Gastrocnemius medialis (tissue), 4 donors: ENCODE data around the gene LRRC15. TPM values are rescaled to one million over a fixed set of nuclear protein-coding genes. Genes with fewer than 3 reads are reported as not detected.

Experiments used
- ATAC-seq, 2 donors: fragments of 150-250 bp; one replicate each; pipeline ENCODE4 v1.9.1; 2016
- DNase-seq, 2 donors: peaks; one replicate each; pipeline ENCODE4 v3.0.0-alpha.2; 2019
- H3K27ac ChIP-seq, 4 donors: fragments of 200-600 bp; sonication (generic); 1 replicate in 1 of 4; 2 replicates in 3 of 4; pipeline ENCODE4 v1.5.1; 2016 to 2018; ENCODE audit warnings: mild to moderate bottlenecking in 2 of 4, moderate library complexity in 1 of 4
- H3K27me3 ChIP-seq, 3 donors: fragments of 200-600 bp; sonication (generic) in 2 of 3; 1 replicate in 1 of 3; 2 replicates in 2 of 3; pipeline versions ENCODE4 v1.5.1 to v1.6.0; 2016 to 2019; ENCODE audit warnings: mild to moderate bottlenecking in 1 of 3, moderate library complexity in 1 of 3
- H3K36me3 ChIP-seq, 2 donors: fragments of 200-600 bp; sonication (generic) in 1 of 2; one replicate each; pipeline ENCODE4 v1.5.1; 2017 to 2018
- H3K4me1 ChIP-seq, 2 donors: fragments of 200-600 bp; sonication (generic) in 1 of 2; one replicate each; pipeline ENCODE4 v1.5.1; 2016 to 2017; ENCODE audit warnings: mild to moderate bottlenecking in 2 of 2
- H3K4me3 ChIP-seq, 4 donors: fragments of 200-600 bp; sonication (generic) in 3 of 4; 1 replicate in 1 of 4; 2 replicates in 3 of 4; pipeline ENCODE4 v1.5.1; 2016 to 2019; ENCODE audit warnings: mild to moderate bottlenecking in 2 of 4
- H3K9me3 ChIP-seq, 3 donors: fragments of 200-600 bp; sonication (generic) in 2 of 3; 1 replicate in 1 of 3; 2 replicates in 2 of 3; pipeline ENCODE4 v1.5.1; 2016 to 2019
- POLR2A ChIP-seq, 2 donors: fragments of 450-650 bp; IDR thresholded peaks; one replicate each; pipeline ENCODE4 v1.6.1; 2017; ENCODE audit warnings: antibody characterized with exemption in 2 of 2, mild to moderate bottlenecking in 2 of 2, moderate library complexity in 2 of 2
- in situ Hi-C, 4 donors: fragments of 200-750 bp; cut with MboI; loops; one replicate each; pipeline versions ENCODE4 v1.15.0 to v1.8.0; 2017; ENCODE audit warnings: low sequenced_read_pairs in 4 of 4
- intact Hi-C: fragments of 100-400 bp; cut with DNase I; formaldehyde crosslinking; loops from one replicate; pipeline ENCODE4 v1.15.1; 2023; ENCODE audit warnings: low total_unique reads
- total RNA-seq, 4 donors: library from RNA; depleted of rRNA; stranded (reverse); fragments of >200 nt; gene quantifications; one replicate each; pipeline versions ENCODE4 v1.1.0 to v1.2.3, GENCODE V29; 2016
- TF ChIP-seq, protein P1 (sequence below), 5 experiments: fragments of 450-650 bp in 3 of 5; fragments of 200-600 bp in 2 of 5; sonication (generic) in 2 of 5; IDR thresholded peaks in 4 of 5; conservative IDR thresholded peaks in 1 of 5; 1 replicate in 4 of 5; 2 replicates in 1 of 5; pipeline ENCODE4 v1.5.1; 2016 to 2019; ENCODE audit warnings: antibody characterized with exemption in 5 of 5, mild to moderate bottlenecking in 3 of 5, moderate library complexity in 3 of 5

Gene LRRC15
- total RNA-seq, 4 donors from 2014 or later, result 0.05 TPM; not detected in 3

- DNase-seq (no peak), ATAC-seq (no peak)
- H3K4me3 ChIP-seq, result no peak overlapping the region
- intact Hi-C loops, result no loop called here
- H3K36me3 ChIP-seq, result peaks cover 0 to 9% of the 10 kb centered on the region in 2 donors
- no peak for TF ChIP-seq POLR2A (IDR thresholded peaks at IDR 0.05)
- TF ChIP-seq, protein P1, sequence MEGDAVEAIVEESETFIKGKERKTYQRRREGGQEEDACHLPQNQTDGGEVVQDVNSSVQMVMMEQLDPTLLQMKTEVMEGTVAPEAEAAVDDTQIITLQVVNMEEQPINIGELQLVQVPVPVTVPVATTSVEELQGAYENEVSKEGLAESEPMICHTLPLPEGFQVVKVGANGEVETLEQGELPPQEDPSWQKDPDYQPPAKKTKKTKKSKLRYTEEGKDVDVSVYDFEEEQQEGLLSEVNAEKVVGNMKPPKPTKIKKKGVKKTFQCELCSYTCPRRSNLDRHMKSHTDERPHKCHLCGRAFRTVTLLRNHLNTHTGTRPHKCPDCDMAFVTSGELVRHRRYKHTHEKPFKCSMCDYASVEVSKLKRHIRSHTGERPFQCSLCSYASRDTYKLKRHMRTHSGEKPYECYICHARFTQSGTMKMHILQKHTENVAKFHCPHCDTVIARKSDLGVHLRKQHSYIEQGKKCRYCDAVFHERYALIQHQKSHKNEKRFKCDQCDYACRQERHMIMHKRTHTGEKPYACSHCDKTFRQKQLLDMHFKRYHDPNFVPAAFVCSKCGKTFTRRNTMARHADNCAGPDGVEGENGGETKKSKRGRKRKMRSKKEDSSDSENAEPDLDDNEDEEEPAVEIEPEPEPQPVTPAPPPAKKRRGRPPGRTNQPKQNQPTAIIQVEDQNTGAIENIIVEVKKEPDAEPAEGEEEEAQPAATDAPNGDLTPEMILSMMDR (IDR thresholded peaks at IDR 0.05 in 4 of 5, conservative IDR thresholded peaks at IDR 0.05 in 1 of 5), result no peak
- no peaks in the 10 kb centered on the region for H3K9me3 ChIP-seq
- in situ Hi-C loops, result no loop called here
- peaks cover 4 to 5% of the 10 kb centered on the region in 2 donors for H3K4me1 ChIP-seq
- peaks cover 14 to 22% (median 19%) of the 10 kb centered on the region in 3 donors for H3K27me3 ChIP-seq
- H3K27ac ChIP-seq, result no peak overlapping the region
These were observed 32.4 kb upstream of the LRRC15 start for GRCh38 chr3:194401868-194402329.

DNA sequence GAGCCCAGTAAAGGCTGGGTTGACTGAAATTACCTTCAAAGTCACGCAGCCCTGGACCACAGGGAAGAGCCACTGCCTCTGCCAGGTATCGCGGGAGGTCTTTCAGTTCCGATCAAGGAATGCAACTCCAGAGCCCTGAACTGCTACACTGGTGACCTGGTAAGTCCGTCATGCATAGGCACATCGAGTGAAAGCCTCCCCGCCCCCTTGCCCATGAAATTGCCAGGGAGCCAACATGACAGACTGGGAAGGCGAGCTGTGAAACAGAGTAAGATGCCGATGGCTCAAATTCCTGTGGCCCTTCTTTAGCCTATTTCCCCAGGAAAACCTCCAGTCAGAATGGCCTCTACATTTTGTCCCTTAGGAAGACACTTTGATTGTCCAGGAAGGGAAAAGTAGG, 31.8 kb upstream of the LRRC15 start:
- peaks cover 18 to 27% (median 21%) of the 10 kb centered on the region in 3 donors for H3K27me3 ChIP-seq
- intact Hi-C loops, result no loop called here
- no peak overlapping the region for H3K4me3 ChIP-seq
- no peaks in the 10 kb centered on the region for H3K9me3 ChIP-seq
- no peak for TF ChIP-seq POLR2A (IDR thresholded peaks at IDR 0.05)
- TF ChIP-seq, protein P1 (IDR thresholded peaks at IDR 0.05 in 4 of 5, conservative IDR thresholded peaks at IDR 0.05 in 1 of 5), result no peak
- DNase-seq, result no peak
- H3K27ac ChIP-seq, result no peak overlapping the region
- no peak for ATAC-seq
- peaks cover 0 to 9% of the 10 kb centered on the region in 2 donors for H3K36me3 ChIP-seq
- in situ Hi-C loops, result no loop called here
- peaks cover 4 to 5% of the 10 kb centered on the region in 2 donors for H3K4me1 ChIP-seq

GRCh38 chr3:194399874-194400411, 30.4 kb upstream of the LRRC15 start:
- Histone ChIP-seq H3K27me3 (peaks cover 18 to 28% (median 28%) of the 10 kb centered on the region in 3 donors), H3K4me3 (no peak overlapping the region), H3K36me3 (no peaks in the 10 kb centered on the region), H3K27ac (no peak overlapping the region), H3K9me3 (no peaks in the 10 kb centered on the region), H3K4me1 (peaks cover 4 to 5% of the 10 kb centered on the region in 2 donors)
- intact Hi-C loops, result no loop called here
- in situ Hi-C loops, result no loop called here
- ATAC-seq, result no peak
- TF ChIP-seq, protein P1 (IDR thresholded peaks at IDR 0.05 in 4 of 5, conservative IDR thresholded peaks at IDR 0.05 in 1 of 5), result no peak
- no peak for TF ChIP-seq POLR2A (IDR thresholded peaks at IDR 0.05)
- DNase-seq, result no peak

- Histone ChIP-seq H3K4me1 (peaks cover 4 to 5% of the 10 kb centered on the region in 2 donors), H3K4me3 (peak within 1 kb of the TSS in 3 of 4 donors; percentile 12 to 21 (median 16)), H3K9me3 (no peaks in the 10 kb centered on the region), H3K27me3 (peaks cover 24 to 28% (median 28%) of the 10 kb centered on the region in 3 donors), H3K27ac (no peak within 1 kb of the TSS), H3K36me3 (no peaks in the 10 kb centered on the region)
- in situ Hi-C loops, result no loop called here
- ATAC-seq (no peak), DNase-seq (no peak)
- TF ChIP-seq, protein P1 (IDR thresholded peaks at IDR 0.05 in 4 of 5, conservative IDR thresholded peaks at IDR 0.05 in 1 of 5), result no peak
- no peak for TF ChIP-seq POLR2A (IDR thresholded peaks at IDR 0.05)
- intact Hi-C loops, result no loop called here
These were observed 29.6 kb upstream of the LRRC15 start, which contains the start of gene GP5 for GRCh38 chr3:194399166-194399565. Gene GP5, minus strand, starts transcription at chr3:194399266. Its CDS starts 984 bp downstream, at chr3:194398282.
